ENCODE results near the gene IVD.

The IVD gene

DNA sequence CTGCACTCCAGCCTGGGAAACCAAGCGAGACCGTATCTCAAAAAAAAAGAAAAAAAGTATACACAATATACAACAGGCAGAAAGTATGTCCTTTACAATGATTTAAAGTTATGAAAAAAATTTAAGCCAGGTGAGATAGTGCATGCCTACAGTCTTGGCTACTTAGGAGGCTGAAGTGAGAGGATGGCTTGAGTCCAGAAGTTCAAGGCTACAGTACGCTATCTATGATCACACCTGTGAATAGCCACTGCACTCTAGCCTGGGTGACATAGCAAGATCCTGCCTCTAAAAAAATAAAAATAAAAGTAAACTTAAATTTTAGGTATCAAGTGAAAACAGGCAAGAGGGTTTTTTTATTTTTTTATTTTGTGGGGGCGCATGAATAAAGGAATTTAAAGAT lies 26.2 kb upstream of the IVD start:
- DNase-seq, result no peak

DNA sequence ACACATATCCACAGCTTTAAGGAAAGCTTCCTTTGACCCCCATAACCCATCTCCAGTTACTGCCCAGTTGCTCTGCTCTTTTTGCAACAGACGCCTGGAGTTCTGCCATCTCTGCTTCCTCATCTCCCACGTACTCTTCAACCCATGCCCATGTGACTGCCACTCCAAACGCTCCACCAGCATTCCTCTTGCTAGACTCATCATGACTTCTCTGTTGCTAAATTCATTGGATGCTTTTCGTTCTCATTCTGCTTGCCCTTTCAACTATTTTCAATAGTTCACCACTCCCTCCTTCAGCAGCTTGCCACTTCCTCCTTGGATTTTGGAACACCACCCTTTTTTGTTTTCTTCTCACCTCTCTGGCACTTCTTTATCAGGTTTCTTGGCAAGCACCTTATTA lies 25.7 kb upstream of the IVD start:
- DNase-seq, result peak; percentile 44

DNA sequence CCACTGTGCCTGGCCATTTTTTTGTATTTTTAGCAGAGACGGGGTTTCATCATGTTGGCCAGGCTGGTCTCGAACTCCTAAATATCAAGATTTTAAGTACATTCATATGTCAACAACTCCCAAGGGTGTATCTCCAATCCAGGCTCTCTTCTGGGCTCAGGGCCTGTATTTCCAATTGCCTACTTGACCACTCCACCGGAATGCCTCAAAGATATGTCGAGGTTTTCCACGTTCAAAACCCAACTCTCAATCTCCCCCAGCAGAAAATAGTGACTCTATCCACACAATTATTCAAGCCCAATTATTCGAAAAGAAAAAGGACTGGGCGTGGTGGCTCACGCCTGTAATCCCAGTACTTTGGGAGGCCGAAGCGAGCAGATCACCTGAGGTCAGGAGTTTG lies 25.0 kb upstream of the IVD start:
- DNase-seq, result no peak

DNA sequence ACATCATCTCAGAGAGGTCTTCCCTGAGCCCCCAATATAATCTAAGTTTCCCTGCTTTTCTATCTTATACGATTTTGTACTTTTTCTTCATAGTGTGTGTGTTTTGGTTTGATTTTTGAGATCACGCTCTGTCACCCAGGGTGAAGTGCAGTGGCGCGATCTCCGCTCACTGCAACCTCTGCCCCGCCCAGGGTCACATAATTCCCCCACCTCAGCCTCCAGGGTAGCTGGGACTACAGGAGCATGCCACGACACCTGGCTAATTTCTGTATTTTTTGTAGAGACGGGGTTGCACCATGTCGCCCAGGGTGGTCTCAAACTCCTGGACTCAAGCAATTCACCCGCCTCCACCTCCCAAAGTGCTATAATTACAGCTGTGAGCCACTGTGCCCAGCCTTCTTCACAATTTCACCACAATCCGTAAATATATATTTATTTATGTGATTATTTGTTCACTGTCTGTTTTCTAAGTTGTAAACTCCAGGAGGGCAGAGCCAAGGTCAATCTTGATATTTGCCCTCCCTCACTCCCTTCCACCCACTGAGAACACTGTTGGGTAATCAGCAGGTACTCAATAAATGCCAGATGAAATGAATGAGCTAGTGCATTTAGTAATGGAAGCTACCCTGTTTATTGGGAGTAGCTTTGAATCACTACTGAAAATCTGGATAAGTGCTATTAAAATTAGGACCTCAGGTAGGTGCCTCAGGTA lies 23.6 kb upstream of the IVD start:
- no peak for DNase-seq

DNA sequence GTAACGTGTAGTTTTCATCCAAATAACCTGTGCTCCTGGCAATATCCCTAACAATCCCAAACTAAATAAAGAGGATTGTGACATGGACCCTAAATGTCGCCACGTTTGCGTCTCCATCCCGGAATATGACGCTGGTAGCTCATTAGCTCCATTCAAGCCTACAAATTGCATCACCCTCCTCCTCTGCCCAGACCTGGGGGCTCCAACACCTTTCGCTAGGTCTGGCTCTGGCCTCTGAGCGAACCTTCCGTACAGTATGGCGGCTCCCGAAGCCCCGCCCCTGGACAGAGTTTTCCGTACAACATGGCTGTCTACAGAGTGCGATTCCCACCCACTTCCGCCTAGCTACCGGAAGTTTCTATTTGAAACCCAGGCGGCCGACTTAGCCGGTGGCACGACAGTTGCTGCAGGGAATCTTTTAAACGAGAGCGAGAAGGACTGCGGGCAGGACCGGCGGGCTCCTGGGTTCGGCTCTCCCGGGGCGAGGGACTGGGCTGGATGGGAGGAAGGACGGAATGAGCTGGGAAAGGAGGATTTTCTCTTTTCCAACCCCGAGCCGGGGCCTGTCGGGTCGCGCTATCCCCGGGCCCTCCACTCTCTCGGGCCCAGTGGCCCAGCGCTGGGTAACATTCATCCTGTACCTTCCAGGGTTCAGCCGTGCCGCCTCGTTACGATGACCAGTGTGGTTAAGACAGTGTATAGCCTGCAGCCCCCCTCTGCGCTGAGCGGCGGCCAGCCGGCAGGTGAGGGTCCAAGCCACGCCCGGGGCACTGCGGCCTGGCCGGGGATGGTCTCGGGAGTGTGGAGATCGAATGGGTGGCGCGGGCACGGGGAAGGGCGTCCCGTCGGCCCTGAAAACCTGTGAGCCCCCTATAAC lies 22.8 kb upstream of the IVD start, which contains the start of gene KNSTRN:
KNSTRN (plus strand) TSS at position 142 of the 877 bp plus-strand sequence; CDS start at position 257, 115 bp downstream.
- DNase-seq, result peak; percentile 31

DNA sequence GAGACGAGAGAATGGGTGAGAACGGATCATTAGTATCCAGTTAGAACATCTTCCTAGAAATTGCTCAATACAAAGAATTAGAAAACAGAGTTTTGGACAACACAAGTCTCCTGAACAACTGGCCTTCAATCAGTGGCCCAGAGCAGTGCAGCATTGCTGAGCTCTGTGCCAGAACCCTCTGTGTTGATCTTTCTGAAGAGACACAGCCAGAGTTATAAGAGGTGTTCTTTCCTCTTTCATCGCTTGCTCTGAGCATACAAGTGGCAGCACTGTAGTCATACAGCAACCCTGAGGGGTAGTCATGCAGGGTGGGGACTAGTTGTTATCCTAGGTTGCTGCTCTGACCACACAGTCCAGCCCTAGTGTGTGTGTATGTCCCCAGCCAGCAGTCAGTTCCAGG lies 19.1 kb upstream of the IVD start:
- no peak for DNase-seq

DNA sequence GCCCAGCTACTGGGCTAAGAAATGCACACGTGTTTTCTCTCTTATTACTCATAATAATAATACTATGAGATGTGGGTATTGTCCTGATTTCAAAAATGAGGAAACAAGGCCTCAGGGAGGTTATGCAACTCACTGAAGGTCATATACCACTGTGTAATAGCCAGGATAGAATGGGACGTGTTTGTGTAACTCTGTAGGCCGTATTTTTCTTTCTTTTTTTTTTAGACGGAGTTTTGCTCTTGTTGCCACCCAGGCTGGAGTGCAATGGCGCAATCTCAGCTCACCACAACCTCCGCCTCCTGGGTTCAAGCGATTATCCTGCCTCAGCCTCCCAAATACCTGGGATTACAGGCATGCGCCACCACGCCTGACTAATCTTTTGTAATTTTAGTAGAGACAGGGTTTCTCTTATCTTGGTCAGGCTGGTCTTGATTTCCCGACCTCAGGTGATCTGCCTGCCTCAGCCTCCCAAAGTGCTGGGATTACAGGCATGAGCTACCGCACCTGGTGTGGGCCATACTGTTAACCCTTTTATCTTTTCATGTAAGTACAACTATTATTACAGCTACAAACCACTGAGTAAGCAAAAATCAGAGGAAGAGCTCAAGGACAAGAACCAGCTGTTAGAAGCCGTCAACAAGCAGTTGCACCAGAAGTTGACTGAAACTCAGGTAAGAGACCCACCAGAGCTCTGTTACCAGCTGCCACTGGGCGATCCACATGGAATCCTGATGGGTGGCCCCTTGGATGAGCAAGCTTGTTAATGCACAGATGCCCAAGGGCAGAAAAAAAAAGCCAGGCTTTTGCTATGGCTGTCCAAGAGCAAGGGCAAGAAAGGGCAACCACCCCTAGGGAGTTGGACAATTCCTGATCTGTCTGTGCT lies 16.4 kb upstream of the IVD start:
- no peak for DNase-seq

DNA sequence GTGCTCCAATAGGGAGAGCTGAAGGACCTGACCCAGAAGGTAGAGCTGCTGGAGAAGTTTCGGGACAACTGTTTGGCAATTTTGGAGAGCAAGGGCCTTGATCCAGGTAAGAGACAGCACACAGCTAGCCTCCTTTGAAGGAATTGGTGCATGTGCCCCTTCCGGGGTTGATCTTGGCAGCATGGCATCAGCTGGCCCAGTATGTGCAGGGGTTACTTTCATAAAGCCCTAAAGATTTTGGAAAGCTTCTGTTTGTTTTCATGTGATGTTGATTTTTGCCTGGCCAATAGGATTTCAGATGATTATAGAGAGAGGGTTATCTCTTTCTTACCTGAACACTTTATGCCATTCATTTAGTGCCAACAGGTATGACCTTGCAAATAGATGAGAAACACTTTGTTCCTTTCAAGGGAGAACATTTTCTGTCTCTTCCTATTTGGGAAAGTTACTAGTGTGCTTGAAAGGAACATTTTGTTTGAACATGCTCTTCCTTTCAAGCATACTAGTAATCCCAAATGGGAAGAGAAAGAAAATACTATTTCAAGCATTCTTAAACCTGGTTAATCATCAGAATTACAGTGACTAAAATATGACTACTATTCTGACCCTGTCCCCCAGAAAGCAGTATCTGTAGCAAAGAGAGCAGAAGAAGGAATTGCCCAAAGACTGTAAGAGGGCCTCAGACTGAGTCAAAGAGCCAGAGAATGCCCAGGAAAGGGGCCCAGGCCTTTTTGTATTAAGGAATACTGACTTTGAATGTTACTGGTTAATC lies 15.6 kb upstream of the IVD start:
- no peak for DNase-seq

DNA sequence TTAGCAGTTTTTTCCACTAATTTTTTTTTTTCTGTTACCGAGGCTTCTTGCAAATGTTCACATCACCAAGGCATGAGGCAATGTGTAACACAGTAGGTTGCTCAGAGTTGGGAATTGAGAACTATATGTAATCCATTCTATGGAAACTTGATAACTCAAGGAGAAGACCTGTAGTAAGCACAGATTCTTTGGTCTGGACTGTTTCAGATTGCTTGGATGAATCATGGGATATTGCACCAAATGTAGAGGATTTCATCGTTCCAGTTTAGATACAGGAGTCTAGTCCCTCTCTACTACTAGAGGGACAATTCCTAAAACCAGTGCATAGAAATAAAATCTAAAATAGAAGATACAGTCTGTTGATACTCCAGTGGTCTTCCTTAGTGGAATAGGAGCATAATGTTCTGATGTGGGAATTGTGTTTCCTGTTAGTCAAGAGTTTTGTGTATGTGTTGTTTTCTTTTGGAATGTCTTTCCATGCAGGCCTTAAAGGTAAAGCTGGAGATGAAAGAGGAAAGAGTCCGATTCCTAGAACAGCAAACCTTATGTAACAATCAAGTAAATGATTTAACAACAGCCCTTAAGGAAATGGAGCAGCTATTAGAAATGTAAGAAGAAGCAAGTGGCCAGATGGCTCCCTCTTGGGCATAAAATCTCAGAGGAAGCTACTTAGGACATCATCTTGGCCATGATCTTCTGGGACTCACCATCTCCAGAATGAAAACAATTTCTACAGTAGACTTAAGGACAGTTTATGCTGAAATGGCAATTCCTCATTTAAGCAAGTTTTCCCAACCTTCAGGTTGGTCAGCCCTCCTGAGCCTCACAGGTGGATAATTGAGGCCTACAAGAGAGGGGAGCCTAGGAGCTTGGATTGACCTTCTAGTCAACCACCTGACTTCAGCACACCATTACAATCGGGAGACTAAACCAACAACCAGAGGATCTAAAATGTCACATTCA lies 12.3 kb upstream of the IVD start:
- DNase-seq, result no peak

DNA sequence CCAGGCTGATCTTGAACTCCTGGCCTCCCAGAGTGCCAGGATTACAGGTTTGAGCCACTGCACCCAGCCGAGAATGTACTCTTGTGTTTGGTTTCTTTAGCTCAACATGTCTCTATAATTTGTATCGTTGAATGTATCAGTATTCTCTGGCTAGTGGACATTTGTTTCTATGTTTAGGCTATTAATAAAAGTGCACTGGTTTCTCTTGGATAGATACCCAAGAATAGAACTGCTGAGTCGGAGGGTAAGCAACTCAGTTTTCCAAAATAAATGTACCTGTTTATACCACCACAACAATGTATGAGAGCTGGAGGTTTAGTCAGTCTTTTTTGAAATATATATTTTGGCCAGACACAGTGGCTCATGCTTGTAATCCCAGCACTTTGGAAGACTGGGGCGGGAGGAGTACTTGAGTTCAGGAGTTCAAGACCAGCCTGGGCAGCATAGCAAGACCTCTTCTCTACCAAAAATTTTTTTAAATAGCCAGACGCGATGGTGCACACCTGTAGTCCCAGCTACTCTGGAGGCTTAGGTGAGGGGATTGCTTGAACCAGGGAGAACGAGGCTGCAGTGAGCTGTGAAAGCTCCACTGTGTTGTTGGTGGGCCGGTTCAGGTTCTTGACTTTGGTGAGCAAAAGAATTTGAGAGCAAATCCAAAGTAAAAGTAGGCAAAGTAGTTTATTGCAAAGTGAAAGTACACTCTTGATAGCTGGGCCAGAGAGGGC lies 7.7 kb upstream of the IVD start:
- DNase-seq, result no peak

DNA sequence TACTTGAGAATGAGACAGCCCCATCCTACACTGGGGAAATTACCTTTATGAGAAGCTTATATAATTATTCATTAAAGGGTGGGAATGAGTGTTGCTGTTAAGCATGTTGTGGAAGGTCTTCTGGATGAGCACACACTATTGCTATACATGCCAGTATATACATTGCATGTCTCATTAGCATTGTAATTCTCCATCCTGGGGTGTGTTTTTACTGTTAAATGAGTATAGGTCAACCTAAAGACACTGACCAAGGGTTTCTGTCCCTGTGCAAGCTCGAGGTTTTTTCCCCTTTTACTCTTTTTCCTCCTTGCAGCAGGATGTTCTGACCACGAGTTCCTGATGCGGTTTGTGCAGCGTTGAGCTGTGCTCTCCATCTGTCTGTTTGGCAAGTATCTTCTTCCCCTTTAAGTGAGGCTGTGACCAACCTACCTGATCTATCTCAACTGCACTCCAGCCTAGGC lies 7.2 kb upstream of the IVD start:
- no peak for DNase-seq

DNA sequence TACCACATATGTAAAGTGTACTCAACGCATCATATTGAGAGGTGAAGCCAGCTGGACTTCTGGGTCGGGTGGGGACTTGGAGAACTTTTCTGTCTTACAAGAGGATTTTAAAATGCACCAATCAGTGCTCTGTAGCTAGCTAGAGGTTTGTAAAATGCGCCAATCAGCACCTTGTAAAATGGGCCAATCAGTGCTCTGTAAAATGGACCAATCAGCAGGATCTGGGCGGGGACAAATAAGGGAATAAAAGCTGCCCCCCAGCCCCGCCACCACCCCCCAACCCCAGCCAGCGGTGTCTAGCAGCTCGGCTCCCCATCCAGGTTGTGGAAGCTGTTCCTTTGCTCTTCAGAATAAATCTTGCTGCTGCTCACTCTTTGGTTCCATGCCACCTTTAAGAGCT lies 6.2 kb upstream of the IVD start:
- no peak for DNase-seq

DNA sequence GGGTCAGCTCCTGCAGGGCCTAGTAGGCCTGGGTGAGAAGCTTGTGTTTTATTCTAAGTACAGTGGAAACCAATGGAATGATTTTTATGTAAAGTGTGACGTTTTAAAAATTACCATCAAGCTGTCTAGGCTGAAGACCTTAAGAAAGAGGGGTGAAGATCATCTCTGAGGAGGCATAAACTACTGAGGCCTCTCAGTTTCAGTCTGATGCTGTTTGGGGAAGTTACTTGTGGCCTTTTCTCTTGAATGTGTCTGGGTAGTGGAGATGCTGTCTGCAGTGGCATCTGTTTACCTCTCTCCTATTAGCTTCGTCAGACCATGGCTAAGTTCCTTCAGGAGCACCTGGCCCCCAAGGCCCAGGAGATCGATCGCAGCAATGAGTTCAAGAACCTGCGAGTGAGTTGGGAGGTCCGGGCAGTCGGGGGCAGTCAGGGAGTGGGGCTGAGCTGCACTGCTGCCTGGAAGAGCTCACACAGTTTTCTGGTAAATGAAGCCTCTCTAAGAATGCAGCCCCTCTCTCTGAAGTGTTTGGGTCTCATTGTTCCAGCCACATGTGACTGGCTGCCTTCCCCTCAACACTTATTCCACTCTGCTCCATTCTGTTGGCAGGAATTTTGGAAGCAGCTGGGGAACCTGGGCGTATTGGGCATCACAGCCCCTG lies 1.9 kb downstream of the IVD start:
- no peak for DNase-seq

DNA sequence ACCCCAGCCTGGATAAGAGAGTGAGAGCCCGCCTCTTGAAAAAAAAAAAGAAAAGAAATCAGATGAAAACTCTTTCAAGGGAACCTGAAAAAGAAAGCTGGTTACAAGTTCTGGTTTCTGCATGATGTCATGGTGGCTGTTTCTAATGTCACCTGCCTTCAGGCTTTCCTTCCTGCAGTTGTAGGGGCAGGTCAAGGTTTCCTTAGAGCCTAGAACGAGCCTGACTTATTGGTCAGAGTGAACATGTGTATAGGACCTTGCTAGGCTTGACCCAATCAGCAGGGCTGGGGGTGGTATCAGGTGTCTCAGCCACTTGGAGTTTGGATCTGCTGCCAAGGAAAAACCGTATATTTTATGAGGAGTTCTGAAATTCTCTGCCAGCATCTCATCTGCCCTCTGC lies 3.8 kb downstream of the IVD start:
- DNase-seq, result no peak

DNA sequence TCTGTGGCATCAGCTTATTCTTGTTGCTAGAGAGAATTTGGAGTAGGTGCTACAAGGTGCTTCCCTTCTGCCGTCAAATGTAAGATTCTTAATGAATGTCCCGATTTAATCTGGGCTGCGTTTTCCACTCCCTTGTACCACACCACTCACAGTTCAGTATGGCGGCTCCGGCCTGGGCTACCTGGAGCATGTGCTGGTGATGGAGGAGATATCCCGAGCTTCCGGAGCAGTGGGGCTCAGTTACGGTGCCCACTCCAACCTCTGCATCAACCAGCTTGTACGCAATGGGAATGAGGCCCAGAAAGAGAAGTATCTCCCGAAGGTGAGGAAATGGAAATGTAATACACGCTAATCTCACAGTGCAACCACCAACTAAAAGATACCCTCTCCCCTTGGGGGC lies 4.9 kb downstream of the IVD start:
- no peak for DNase-seq

DNA sequence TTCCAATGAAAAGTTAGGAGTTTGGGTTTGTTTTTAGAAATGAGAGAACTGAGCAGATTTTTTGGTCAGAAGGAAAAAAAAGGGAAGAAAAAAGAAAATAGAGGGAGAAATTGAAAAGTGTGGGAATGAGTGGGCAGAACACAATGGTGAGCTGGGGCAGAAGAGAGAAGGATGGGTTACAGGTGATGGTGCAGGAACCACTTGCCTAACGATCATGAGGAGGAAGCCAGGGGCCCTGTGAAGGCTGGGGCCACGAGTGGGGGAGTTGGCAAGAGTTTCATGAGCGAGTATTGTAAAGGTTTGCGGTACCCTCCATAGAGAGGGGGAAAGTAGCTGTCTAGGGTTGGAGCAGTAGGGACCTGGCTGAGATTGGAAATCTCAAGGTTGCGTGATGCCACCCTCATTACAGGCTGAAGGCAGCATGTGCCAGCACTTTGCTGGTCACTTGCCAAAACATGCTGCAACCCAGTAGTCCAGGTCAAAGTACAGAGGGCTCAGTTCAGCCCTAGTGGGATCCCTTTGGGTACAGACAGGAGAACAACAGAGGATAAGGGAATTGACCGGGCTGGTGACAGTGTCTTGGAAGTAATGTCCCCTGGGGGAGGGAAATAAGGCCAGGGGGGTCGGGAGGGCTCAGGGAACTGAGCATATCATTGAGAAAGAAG lies 6.6 kb downstream of the IVD start:
- DNase-seq, result no peak

DNA sequence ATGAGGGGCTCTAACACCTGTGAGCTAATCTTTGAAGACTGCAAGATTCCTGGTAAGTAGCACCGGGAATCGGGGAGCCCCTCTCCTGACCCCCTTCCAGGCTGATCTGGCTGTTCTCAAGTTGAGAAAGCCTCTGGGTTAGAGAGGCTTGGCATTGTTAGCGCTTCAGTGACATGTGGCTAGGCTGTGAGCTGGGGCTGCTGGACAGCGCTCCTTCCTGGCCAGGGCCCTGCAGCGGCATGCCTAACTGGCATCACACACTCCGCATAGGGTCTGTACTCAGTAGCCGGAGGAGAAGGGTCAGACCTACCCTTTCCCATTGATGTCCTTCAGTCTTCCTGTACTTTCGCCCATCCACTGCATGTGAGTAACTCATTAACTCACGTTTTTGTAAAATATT lies 7.4 kb downstream of the IVD start:
- DNase-seq, result no peak

DNA sequence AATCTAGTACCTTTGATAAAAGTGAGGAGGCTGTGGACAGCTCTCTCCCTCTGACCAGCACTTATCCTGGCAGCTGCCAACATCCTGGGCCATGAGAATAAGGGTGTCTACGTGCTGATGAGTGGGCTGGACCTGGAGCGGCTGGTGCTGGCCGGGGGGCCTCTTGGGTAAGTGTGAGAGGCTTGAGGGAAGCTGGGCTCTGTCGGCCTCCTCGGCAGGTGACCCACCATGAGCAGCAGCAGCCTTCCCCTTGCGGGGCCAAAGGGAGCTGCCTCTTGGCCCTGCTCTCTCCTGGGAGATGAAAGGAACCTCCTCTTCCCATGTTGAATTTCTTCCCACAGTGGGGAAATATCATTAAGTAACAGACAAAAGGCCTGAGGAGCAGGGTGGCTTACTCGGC lies 9.2 kb downstream of the IVD start:
- no peak for DNase-seq

DNA sequence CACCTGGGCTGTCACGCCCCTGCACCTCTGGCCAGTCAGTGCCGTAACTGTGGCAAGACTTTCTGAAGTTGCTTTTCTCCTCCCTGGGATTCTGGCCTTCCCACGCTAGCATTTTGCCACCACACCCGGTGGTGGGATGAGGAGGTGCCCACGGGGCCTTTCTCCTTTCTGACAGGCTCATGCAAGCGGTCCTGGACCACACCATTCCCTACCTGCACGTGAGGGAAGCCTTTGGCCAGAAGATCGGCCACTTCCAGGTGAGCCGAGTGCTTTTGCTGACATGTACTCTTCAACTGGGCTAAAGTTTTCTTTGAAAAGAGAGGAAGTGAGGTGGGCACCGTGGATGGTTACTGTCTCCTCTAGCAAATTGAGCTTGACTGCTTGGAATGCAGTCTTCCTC lies 9.6 kb downstream of the IVD start:
- DNase-seq, result no peak
